H9 (cell line): Measurements from ENCODE around the gene HUNK. TPM values are rescaled to one million over a fixed set of nuclear protein-coding genes. Genes with fewer than 3 reads are reported as not detected.

ENCODE experiments used
- DNase-seq: peaks from one replicate; pipeline ENCODE4 v3.0.0-alpha.2; 2017
- H2AFZ ChIP-seq: one replicate; pipeline ENCODE4 v1.6.1; 2013; ENCODE audit warnings: mild to moderate bottlenecking, low read length, control low read depth, moderate library complexity
- H2AK5ac ChIP-seq: 2 replicates; pipeline ENCODE4 v1.6.1; 2013; ENCODE audit warnings: low read length, control low read depth, mixed read lengths; ENCODE audit not compliant: insufficient read length
- H2BK120ac ChIP-seq: one replicate; pipeline ENCODE4 v1.6.1; 2013; ENCODE audit warnings: low read depth, mild to moderate bottlenecking, low read length, control low read depth, inconsistent platforms; ENCODE audit not compliant: poor library complexity, severe bottlenecking
- H2BK12ac ChIP-seq: 2 replicates; pipeline ENCODE4 v1.6.1; 2013; ENCODE audit warnings: low read length, control low read depth, mixed read lengths, low read depth; ENCODE audit not compliant: insufficient read length
- H2BK15ac ChIP-seq: 2 replicates; pipeline ENCODE4 v1.6.1; 2013; ENCODE audit warnings: low read depth, low read length, control low read depth
- H2BK20ac ChIP-seq: one replicate; pipeline ENCODE4 v1.6.1; 2013; ENCODE audit warnings: low read depth, mild to moderate bottlenecking, low read length, control low read depth, inconsistent platforms; ENCODE audit not compliant: poor library complexity, severe bottlenecking
- H2BK5ac ChIP-seq: 2 replicates; pipeline ENCODE4 v1.6.1; 2013; ENCODE audit warnings: low read length, control low read depth, mixed read lengths; ENCODE audit not compliant: insufficient read length
- H3K14ac ChIP-seq: 2 replicates; pipeline ENCODE4 v1.6.1; 2013; ENCODE audit warnings: low read length, control low read depth; ENCODE audit not compliant: insufficient read depth
- H3K18ac ChIP-seq: 2 replicates; pipeline ENCODE4 v1.6.1; 2013; ENCODE audit warnings: low read depth, mild to moderate bottlenecking, mixed read lengths, low read length, control low read depth; ENCODE audit not compliant: insufficient read length
- H3K23ac ChIP-seq: 2 replicates; pipeline ENCODE4 v1.6.1; 2013; ENCODE audit warnings: low read length, control low read depth, mixed read lengths, low read depth; ENCODE audit not compliant: insufficient read length
- H3K23me2 ChIP-seq: 2 replicates; pipeline ENCODE4 v1.6.1; 2013; ENCODE audit warnings: low read depth, mild to moderate bottlenecking, mixed read lengths, low read length, control low read depth; ENCODE audit not compliant: insufficient read length, poor library complexity, severe bottlenecking
- H3K27ac ChIP-seq: 2 replicates; pipeline ENCODE4 v1.5.1; 2013; ENCODE audit warnings: low read length, control low read depth, mixed read lengths, low read depth; ENCODE audit not compliant: insufficient read length
- H3K27me3 ChIP-seq: 2 replicates; pipeline ENCODE4 v1.6.1; 2013; ENCODE audit warnings: low read length, control low read depth, inconsistent platforms; ENCODE audit not compliant: insufficient read depth
- H3K4ac ChIP-seq: 2 replicates; pipeline ENCODE4 v1.6.1; 2013; ENCODE audit warnings: low read depth, mild to moderate bottlenecking, control low read depth, inconsistent platforms, low read length, moderate library complexity
- H3K4me1 ChIP-seq: 2 replicates; pipeline ENCODE4 v1.6.1; 2013; ENCODE audit warnings: low read length, control low read depth, inconsistent platforms; ENCODE audit not compliant: insufficient read depth
- H3K4me2 ChIP-seq: 2 replicates; pipeline ENCODE4 v1.6.1; 2013; ENCODE audit warnings: low read length, control low read depth, mixed read lengths; ENCODE audit not compliant: insufficient read length, insufficient read depth
- H3K56ac ChIP-seq: 2 replicates; pipeline ENCODE4 v1.6.1; 2013; ENCODE audit warnings: low read depth, mild to moderate bottlenecking, mixed read lengths, low read length, control low read depth; ENCODE audit not compliant: insufficient read length
- H3K79me1 ChIP-seq: 2 replicates; pipeline ENCODE4 v1.6.1; 2013; ENCODE audit warnings: low read depth, mild to moderate bottlenecking, moderate library complexity, low read length, control low read depth, inconsistent platforms; ENCODE audit not compliant: insufficient read depth, poor library complexity, severe bottlenecking
- H3K79me2 ChIP-seq: 2 replicates; pipeline ENCODE4 v1.6.1; 2013; ENCODE audit warnings: low read length, control low read depth, inconsistent platforms; ENCODE audit not compliant: insufficient read depth
- H3K9ac ChIP-seq: 2 replicates; pipeline ENCODE4 v1.6.1; 2013; ENCODE audit warnings: low read length, control low read depth, mixed read lengths; ENCODE audit not compliant: insufficient read length; ENCODE audit errors: extremely low read depth
- H3K9me3 ChIP-seq: one replicate; pipeline ENCODE4 v1.6.1; 2013; ENCODE audit warnings: low read depth, low read length, inconsistent platforms; ENCODE audit not compliant: control insufficient read depth
- H3T11ph ChIP-seq: one replicate; pipeline ENCODE4 v1.6.1; 2013; ENCODE audit warnings: mild to moderate bottlenecking, low read length, control low read depth, inconsistent platforms
- H4K20me1 ChIP-seq: one replicate; pipeline ENCODE4 v1.6.1; 2013; ENCODE audit not compliant: control insufficient read depth, insufficient read length, insufficient read depth
- H4K5ac ChIP-seq: 2 replicates; pipeline ENCODE4 v1.6.1; 2013; ENCODE audit warnings: low read depth, mild to moderate bottlenecking, mixed read lengths, low read length, control low read depth; ENCODE audit not compliant: insufficient read length
- H4K8ac ChIP-seq: replicated peaks from 2 replicates; pipeline ENCODE4 v1.6.1; 2013; ENCODE audit warnings: low read length, control low read depth, mixed read lengths, low read depth; ENCODE audit not compliant: insufficient read length
- H4K91ac ChIP-seq: 2 replicates; pipeline ENCODE4 v1.6.1; 2013; ENCODE audit warnings: low read depth, mild to moderate bottlenecking, moderate library complexity, mixed read lengths, low read length, control low read depth; ENCODE audit not compliant: insufficient read length
- H3K27ac Mint-ChIP-seq, 3 experiments: 2 replicates in 2 of 3; 3 replicates in 1 of 3; pipeline ENCODE4 v1.8.0; 2020 to 2021; ENCODE audit warnings: mixed read lengths in 3 of 3, mild to moderate bottlenecking in 1 of 3, moderate library complexity in 1 of 3
- H3K27me3 Mint-ChIP-seq: 2 replicates; pipeline ENCODE4 v1.8.0; 2021; ENCODE audit warnings: low read depth, mild to moderate bottlenecking, moderate library complexity, mixed read lengths
- H3K36me3 Mint-ChIP-seq, 3 experiments: 2 replicates in 2 of 3; 3 replicates in 1 of 3; pipeline ENCODE4 v1.8.0; 2020 to 2021; ENCODE audit warnings: low read depth in 3 of 3, mixed read lengths in 3 of 3; ENCODE audit not compliant: insufficient read depth in 1 of 3
- H3K4me1 Mint-ChIP-seq, 2 experiments: 2 replicates each; pipeline ENCODE4 v1.8.0; 2020; ENCODE audit warnings: mixed read lengths in 2 of 2
- H3K4me3 Mint-ChIP-seq, 2 experiments: 2 replicates in 1 of 2; 3 replicates in 1 of 2; pipeline ENCODE4 v1.8.0; 2020 to 2021; ENCODE audit warnings: mild to moderate bottlenecking in 2 of 2, mixed read lengths in 2 of 2, moderate library complexity in 1 of 2
- H3K9me3 Mint-ChIP-seq, 2 experiments: 2 replicates in 1 of 2; 3 replicates in 1 of 2; pipeline ENCODE4 v1.8.0; 2020; ENCODE audit warnings: mild to moderate bottlenecking in 2 of 2, mixed read lengths in 2 of 2, moderate library complexity in 1 of 2
- CTCF ChIP-seq: fragments of 200-600 bp; sonication (generic); conservative IDR thresholded peaks from 3 replicates; pipeline ENCODE4 v1.8.0; 2021; ENCODE audit warnings: antibody characterized with exemption, mild to moderate bottlenecking
- WGBS: extraction: QIAGEN DNeasy Blood & Tissue Kit; methylation state at CpG from one replicate; pipeline ENCODE4 v1.1.7; 2013; ENCODE audit warnings: missing lambda C conversion rate, low lambda C conversion rate, mixed read lengths; ENCODE audit not compliant: insufficient read length; ENCODE audit errors: extremely low coverage; 5-methylcytosine and 5-hydroxymethylcytosine counted together
- total RNA-seq: library from RNA; stranded (reverse); gene quantifications from 2 replicates; pipeline ENCODE4 v1.2.1, GENCODE V29; 2021

HUNK gene
- total RNA-seq, 1 experiment from 2014 or later = 5.8 TPM

GRCh38 chr21:31845151-31845729 is 27.6 kb upstream of the HUNK start:
- no peak overlapping the region for H3T11ph ChIP-seq
- WGBS = no CpG with 5 or more reads among the region's 6 CpGs
- H3K79me2 ChIP-seq = no peaks in the 10 kb centered on the region
- no peak overlapping the region for H3K23ac ChIP-seq
- no peaks in the 10 kb centered on the region for H3K79me1 ChIP-seq
- TF ChIP-seq CTCF = 0 out of 3 replicates have a peak, but pooled peaks have one; percentile 28
- peaks cover 10 to 11% of the 10 kb centered on the region in 2 experiments for H3K4me1 Mint-ChIP-seq
- H3K27ac ChIP-seq = no peak overlapping the region
- H4K91ac ChIP-seq = no peak overlapping the region
- H3K4me3 Mint-ChIP-seq = no peak overlapping the region
- H3K36me3 Mint-ChIP-seq = no peaks in the 10 kb centered on the region
- H2BK20ac ChIP-seq = no peak overlapping the region
- H2BK120ac ChIP-seq = peak overlapping the region; percentile 67
- H3K56ac ChIP-seq = no peak overlapping the region
- no peaks in the 10 kb centered on the region for H3K23me2 ChIP-seq
- no peaks in the 10 kb centered on the region for H3K9me3 ChIP-seq
- H4K8ac ChIP-seq = no peak overlapping the region
- no peak overlapping the region for H3K4me2 ChIP-seq
- peaks cover 5% of the 10 kb centered on the region for H3K4me1 ChIP-seq
- no peaks in the 10 kb centered on the region for H3K27me3 ChIP-seq
- H3K27ac Mint-ChIP-seq = no peak overlapping the region
- no peak overlapping the region for H2BK5ac ChIP-seq
- DNase-seq = peak; percentile 52
- no peaks in the 10 kb centered on the region for H4K20me1 ChIP-seq
- H3K9me3 Mint-ChIP-seq = no peaks in the 10 kb centered on the region
- H2BK15ac ChIP-seq = no peak overlapping the region
- H3K14ac ChIP-seq = no peak overlapping the region
- H4K5ac ChIP-seq = no peak overlapping the region
- no peak overlapping the region for H3K18ac ChIP-seq
- H3K9ac ChIP-seq = no peak overlapping the region
- peak overlapping the region; percentile 84 for H2AFZ ChIP-seq
- no peak overlapping the region for H2BK12ac ChIP-seq
- no peaks in the 10 kb centered on the region; the same call in none of the 2 replicates for H3K27me3 Mint-ChIP-seq
- H3K4ac ChIP-seq = no peak overlapping the region
- H2AK5ac ChIP-seq = no peak overlapping the region
